Measurements from ENCODE around the gene GIGYF2. TPM values are rescaled to one million over a fixed set of nuclear protein-coding genes. Genes with fewer than 3 reads are reported as not detected.

The GIGYF2 gene
- polyA plus RNA-seq, 1 donor from 2014 or later = 52.6 TPM

- Histone ChIP-seq H3K9ac (ENCODE audit: low read length) (no peak overlapping the region), H3K9me3 (ENCODE audit: low read length) (no peaks in the 10 kb centered on the region), H3K27ac (ENCODE audit: low read length) (no peak overlapping the region), H3K9me2 (ENCODE audit: insufficient read depth, low read length) (no peaks in the 10 kb centered on the region), H3K27me3 (ENCODE audit: insufficient read depth, low read depth, low read length) (no peaks in the 10 kb centered on the region), H2AFZ (ENCODE audit: low read depth, low read length) (no peak overlapping the region), H3K4me2 (ENCODE audit: low read length) (peak overlapping the region; percentile 49), H3F3A (ENCODE audit: insufficient read depth, low read length, poor library complexity, severe bottlenecking) (no peaks in the 10 kb centered on the region), H3K79me2 (replicated peaks; ENCODE audit: insufficient read depth, low read length) (peaks cover 59% of the 10 kb centered on the region), H3K4me3 (ENCODE audit: low read length) (peak overlapping the region; percentile 99), H3K36me3 (ENCODE audit: insufficient read depth, low read length) (no peaks in the 10 kb centered on the region), H4K20me1 (ENCODE audit: insufficient read depth) (no peaks in the 10 kb centered on the region)
- TF ChIP-seq EZH2 (IDR thresholded peaks at IDR 0.05; ENCODE audit: borderline replicate concordance, insufficient read depth, low read length, poor library complexity, severe bottlenecking) (no peak), RAD21 (conservative IDR thresholded peaks at IDR 0.05) (no peak), MXI1 (conservative IDR thresholded peaks at IDR 0.05; ENCODE audit: poor library complexity, severe bottlenecking) (no peak), REST (IDR thresholded peaks at IDR 0.05; ENCODE audit: borderline replicate concordance) (no peak), SMC3 (conservative IDR thresholded peaks at IDR 0.05; ENCODE audit: poor library complexity) (no peak), TAF1 (IDR thresholded peaks at IDR 0.05; ENCODE audit: low read depth) (no peak), EP300 (conservative IDR thresholded peaks at IDR 0.05; ENCODE audit: poor library complexity, severe bottlenecking) (no peak)
- TF ChIP-seq, protein P1, sequence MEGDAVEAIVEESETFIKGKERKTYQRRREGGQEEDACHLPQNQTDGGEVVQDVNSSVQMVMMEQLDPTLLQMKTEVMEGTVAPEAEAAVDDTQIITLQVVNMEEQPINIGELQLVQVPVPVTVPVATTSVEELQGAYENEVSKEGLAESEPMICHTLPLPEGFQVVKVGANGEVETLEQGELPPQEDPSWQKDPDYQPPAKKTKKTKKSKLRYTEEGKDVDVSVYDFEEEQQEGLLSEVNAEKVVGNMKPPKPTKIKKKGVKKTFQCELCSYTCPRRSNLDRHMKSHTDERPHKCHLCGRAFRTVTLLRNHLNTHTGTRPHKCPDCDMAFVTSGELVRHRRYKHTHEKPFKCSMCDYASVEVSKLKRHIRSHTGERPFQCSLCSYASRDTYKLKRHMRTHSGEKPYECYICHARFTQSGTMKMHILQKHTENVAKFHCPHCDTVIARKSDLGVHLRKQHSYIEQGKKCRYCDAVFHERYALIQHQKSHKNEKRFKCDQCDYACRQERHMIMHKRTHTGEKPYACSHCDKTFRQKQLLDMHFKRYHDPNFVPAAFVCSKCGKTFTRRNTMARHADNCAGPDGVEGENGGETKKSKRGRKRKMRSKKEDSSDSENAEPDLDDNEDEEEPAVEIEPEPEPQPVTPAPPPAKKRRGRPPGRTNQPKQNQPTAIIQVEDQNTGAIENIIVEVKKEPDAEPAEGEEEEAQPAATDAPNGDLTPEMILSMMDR (IDR thresholded peaks at IDR 0.05; ENCODE audit: poor library complexity, severe bottlenecking) = no peak
Observed at GRCh38 chr2:232700154-232700553, 3.0 kb downstream of the GIGYF2 start.

GRCh38 chr2:232707076-232707475 is 9.9 kb downstream of the GIGYF2 start:
- no peak overlapping the region for H2AFZ ChIP-seq (ENCODE audit: low read depth, low read length)
- H3K79me2 ChIP-seq (replicated peaks; ENCODE audit: insufficient read depth, low read length) = peaks cover 33% of the 10 kb centered on the region
- H3K4me3 ChIP-seq (ENCODE audit: low read length) = no peak overlapping the region
- no peaks in the 10 kb centered on the region for H3K9me3 ChIP-seq (ENCODE audit: low read length)
- no peaks in the 10 kb centered on the region for H3K27me3 ChIP-seq (ENCODE audit: insufficient read depth, low read depth, low read length)
- no peak overlapping the region for H3K27ac ChIP-seq (ENCODE audit: low read length)
- H3K36me3 ChIP-seq (ENCODE audit: insufficient read depth, low read length) = no peaks in the 10 kb centered on the region
- no peak overlapping the region for H3K4me2 ChIP-seq (ENCODE audit: low read length)
- H4K20me1 ChIP-seq (ENCODE audit: insufficient read depth) = no peaks in the 10 kb centered on the region
- H3F3A ChIP-seq (ENCODE audit: insufficient read depth, low read length, poor library complexity, severe bottlenecking) = no peaks in the 10 kb centered on the region
- H3K9me2 ChIP-seq (ENCODE audit: insufficient read depth, low read length) = no peaks in the 10 kb centered on the region
- H3K9ac ChIP-seq (ENCODE audit: low read length) = no peak overlapping the region
- TF ChIP-seq, protein P1 (IDR thresholded peaks at IDR 0.05; ENCODE audit: poor library complexity, severe bottlenecking) = no peak
- TF ChIP-seq SMC3 (conservative IDR thresholded peaks at IDR 0.05; ENCODE audit: poor library complexity) (no peak), REST (IDR thresholded peaks at IDR 0.05; ENCODE audit: borderline replicate concordance) (no peak), POLR2AphosphoS5 (IDR thresholded peaks at IDR 0.05) (no peak), RAD21 (conservative IDR thresholded peaks at IDR 0.05) (no peak), EP300 (conservative IDR thresholded peaks at IDR 0.05; ENCODE audit: poor library complexity, severe bottlenecking) (no peak)

Data from neural cell (in vitro differentiated cells).